GM15510 (cell line): ENCODE data around the gene ARMC3.

ENCODE experiments used
- POLR2A ChIP-seq: IDR thresholded peaks from 3 replicates; pipeline ENCODE4 v1.6.1; 2011; ENCODE audit warnings: borderline replicate concordance; ENCODE audit not compliant: insufficient read length; ENCODE audit errors: extremely low read depth

ARMC3 gene

DNA sequence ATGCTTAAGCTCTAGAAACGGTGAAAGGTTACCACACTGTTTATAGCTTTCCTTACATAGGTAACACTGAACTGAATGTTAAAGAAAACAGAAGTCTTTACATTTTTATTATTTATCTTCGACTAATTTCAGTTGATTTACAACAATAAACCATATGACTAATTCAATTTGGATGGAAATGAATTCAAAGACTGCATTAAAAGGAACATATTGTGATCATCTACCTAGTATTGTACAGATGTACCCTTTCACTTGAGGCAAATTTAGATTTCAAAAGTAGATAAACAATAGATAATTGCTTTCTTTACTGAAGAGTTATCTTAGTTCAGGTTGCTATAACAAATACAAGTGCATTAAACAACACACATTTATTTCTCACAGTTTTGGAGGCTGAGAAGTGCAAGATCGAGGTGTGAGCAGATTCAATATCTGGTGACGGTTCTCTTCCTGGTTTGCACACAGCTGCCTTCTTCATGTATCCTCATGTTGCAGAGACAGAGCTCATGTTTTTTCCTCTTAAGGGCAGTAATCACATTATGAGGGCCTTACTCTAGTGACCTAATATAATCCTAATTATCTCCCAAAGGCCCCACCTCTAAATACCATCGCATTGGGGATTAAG, 15.0 kb upstream of the ARMC3 start:
- TF ChIP-seq POLR2A = no peak

DNA sequence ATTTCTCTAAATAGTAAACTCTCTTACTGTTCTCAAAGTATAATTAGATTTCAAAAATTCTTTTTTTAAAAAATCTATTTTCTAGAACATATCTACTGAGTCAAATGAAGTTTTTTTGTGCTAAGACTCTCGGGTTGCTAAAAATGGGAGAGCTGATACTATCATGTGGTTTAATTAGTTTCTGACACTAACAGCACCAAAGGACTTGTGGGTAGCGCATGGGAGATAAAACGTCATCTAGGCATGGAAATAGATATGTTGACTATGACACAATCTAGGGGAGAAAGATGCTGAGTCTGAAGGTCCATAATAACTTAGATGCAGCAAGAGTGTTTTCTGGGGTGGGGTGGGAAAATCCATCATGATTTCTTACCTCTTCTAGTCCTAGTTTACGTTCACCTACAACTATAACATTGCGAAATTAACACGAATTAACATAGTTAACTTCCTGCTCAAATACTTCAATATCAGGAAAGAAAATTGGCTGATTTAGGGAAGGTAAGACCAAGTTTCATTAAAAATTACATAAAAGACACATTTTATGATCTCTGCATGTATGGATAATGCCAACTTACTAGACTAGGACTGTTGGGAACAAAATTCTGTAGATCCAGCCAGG, 14.3 kb upstream of the ARMC3 start:
- no peak for TF ChIP-seq POLR2A

DNA sequence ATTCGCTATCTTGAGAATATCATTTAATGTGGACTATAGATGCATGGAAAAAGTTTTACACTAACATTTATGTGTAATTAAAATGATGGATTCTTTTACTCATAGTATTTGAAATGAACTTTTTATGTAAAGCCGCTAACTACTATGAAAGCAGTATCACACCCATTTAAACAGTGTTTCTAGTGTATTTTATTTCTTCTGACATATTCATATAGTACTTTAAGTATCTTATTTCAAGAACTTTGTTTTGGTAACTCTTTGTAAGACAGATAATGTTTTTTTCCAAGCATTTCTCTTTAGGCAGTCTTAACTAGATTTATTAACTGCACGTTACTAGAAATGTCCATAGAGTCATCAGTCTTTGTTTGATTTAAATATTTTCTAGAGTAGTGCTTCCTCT, 12.5 kb upstream of the ARMC3 start:
- no peak for TF ChIP-seq POLR2A

DNA sequence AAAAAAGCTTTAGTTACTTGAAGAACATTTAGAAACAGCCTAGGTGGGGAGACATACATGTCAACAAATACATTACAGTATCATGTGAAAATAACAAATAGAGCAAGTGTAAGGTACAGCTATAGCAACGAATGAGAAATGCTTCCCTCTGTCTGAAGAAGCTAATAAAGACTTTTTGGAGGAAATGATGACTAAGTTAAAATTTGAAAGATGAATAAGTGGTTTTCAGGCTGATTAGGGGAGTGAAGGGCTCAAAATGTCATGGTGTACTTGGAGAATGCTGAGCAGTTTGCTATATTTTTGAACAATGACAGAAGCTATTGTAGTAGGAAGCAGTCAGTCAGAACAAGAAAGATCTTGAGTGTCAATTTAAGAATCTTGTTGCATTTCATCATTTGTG, 2.8 kb upstream of the ARMC3 start:
- TF ChIP-seq POLR2A = no peak

DNA sequence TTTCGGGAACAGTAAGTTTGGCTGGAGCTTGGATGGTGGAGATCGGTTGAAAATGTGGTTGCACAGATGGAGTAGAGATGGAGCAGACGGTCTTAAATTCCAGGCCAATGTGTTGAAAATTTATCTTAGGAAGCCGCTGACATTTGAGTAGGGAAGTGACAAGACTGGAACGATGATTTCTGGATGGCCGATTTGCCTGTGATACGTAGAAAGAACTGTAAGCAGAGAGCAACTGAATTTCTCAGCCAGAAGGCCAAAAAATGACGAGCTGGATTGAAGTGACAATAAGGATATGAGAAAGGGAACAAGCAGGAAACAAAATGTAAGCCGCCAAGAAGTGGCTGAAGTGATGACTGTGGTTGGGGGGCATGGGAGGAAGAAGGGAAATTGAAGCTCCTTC, 687 bp upstream of the ARMC3 start:
- TF ChIP-seq POLR2A = no peak

DNA sequence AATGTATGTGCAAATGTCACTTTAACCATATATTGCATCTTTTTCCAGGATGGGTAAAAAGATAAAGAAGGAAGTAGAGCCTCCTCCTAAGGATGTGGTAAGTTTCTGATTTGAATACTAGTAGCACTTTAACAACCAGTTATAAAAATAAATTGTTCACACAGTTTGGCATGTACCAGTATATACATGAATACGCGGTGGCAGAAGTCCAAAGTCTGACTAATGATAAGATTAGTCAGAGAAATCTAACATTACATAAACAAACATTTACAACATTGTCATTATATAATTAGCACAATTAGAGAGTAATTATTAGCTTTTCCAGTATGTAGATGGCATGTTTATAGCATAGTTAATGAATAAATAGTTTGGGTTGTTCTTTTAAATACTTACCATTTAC, 4.1 kb downstream of the ARMC3 start:
- no peak for TF ChIP-seq POLR2A

DNA sequence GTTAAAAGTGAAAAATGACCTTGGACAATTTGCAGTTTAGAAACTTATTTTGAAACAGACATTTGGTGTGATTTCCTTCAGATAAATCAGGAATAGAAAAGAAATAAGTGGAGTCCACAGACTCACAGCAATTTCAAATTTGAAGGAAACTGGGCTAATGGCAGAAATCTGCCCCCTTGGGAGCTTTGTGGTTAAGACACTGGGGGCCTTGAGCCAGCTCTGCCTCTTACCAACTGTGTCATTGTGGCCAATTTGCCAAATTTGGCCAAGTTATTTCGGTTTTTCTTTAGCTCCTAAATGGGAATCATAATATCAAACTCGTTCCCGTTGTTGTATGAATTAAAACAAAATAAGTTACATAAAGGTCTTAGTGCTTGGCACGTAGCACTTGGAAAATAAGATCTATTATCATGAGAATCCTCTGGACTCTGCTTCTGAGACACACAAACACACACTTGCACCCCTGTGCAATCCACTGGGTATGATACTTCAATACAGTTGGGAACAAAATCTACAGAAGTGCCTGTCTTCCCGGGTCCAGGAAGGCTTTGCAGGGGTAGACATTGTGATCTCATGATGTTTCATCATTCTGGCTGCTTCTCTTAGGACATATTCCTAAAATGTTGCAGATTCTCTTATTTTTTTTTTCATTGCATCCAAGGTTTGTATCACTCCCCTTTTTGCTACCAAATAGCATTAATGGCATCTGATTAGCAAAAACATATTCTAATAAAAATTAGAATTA, 4.9 kb downstream of the ARMC3 start:
- TF ChIP-seq POLR2A = no peak

DNA sequence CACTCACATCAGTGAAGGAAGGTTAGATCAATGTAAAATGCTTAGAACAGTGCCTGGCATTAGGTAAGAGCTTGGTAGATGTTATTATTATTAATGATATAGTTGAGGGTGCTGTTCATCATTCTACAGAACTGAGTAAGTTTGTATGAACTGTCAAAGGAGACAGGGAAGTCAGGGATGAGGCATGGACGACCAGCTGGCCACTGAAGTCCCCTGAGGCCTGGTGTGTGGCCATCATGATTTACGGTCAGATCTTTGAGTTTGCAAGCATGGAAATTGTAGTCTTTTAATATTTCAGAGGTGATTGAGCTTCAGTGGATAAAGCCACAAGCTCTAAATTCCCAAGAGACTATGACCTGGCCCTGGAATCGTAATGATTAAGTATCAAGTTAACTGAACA, 6.9 kb downstream of the ARMC3 start:
- TF ChIP-seq POLR2A = no peak

DNA sequence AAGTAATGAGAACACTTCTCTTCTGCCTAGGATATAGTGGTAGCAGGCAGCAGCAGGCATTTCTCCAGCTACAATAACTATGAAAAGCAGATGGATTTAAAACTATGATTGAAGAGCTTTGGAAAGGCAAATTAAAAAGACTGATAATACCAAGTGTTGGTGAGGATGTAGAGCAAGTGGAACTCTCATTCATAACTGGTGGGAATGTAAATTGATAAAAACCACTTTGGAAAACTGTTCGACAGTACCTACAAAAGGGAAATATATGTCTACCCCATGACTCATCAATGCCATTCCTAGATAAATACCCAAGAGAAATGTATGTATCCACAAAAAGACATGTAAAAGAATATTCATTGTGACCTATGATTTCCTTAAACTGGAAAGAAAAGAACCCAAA, 14.6 kb downstream of the ARMC3 start:
- no peak for TF ChIP-seq POLR2A

DNA sequence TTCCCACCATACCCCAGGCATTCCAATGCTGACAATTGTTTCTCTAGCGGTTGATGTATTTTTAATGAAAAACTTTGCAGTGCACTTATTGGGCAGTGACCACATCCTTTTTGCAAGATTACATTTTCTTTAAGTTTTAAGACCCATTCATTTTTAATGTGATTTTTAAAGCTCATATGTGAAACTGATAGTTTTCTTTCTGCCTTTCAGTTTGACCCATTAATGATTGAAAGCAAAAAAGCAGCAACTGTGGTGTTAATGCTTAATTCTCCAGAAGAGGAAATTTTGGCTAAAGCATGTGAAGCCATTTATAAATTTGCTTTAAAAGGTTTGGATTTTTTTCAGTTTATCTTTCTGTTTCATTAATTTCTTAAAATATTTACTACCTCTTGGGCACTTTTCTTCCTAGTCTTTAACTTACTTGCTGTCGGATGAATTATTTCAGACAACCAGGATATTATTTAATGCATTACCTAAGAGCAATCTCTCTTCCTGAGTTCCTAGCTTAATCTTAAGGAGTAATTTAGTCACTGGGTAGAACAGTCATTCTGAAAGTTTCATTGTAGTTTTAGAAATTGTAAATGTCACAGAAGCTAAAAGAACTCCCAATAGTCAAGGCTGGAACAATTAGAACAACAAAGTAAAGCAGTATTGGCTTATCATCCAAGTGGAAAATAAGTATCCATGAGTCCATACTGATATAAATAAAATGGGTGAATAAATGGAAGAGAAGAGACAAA, 18.3 kb downstream of the ARMC3 start:
- TF ChIP-seq POLR2A = no peak

DNA sequence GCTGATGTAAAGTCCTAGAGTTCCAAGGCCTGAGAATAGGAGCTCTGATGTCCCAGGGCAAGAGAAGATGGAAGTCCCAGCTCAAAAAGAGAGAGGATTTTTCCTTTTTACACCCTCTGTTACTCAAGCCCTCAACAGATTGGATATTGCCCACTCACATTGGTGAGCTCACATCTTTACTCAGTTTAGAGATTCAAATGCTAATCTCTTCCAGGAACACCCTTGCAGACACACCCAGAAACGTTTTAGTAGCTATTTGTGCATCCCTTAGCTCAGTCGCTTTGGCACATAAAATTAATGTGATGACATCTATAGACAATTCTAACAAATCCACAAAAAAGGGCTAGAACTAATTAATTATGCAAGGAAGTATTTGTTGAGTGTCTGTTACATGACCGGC, 27.1 kb downstream of the ARMC3 start:
- TF ChIP-seq POLR2A = no peak

DNA sequence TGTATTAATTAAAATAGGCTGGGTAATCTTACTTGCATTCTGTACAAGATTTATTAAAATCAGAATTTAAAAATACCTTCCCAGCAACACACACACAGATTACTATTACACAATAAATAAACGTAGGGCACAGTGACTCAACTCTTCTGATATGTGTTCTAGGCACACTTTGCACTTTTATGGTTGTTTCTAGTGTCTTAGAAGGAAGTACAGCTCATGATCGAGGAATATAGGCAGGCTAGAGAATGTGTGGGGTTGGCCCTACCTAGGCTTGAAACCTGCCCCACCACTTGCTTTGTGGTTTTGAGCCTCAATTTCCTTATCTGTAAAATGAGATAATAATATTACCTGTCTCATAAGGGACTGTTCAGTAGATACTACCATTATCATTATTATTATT, 30.5 kb downstream of the ARMC3 start:
- no peak for TF ChIP-seq POLR2A

DNA sequence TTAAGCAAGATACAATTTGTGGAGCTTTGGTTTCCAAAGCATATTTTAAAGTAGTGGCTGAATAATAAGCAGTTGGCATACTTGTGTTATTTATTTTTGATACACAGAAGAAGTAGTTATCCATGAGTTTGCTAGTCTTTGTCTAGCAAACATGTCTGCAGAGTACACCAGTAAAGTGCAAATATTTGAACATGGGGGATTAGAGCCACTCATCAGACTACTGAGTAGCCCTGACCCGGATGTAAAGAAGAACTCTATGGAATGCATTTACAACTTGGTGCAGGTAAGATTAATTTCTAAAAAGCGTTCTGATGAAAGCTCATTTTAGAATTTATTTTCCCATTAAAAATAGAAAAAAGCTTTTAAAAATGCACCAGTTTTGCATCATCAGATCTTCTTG, 31.4 kb downstream of the ARMC3 start:
- no peak for TF ChIP-seq POLR2A

DNA sequence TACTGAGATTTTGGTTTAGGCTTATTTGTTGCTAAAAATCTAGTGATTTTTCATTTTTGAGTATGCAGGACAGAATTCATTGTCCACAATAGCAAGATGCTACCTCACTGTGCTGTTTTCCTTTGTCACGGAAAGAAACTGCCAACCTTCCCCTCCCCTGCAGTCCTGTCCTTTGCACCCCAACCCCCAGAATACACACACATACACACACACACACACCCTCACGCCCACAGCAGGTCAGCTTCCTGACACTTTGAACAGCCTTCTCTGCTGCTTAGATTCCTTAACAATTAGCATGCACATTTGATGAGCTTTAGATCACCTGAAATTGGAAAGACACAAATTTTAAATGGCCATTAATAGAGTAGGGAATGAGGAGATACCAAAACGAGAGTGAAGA, 32.1 kb downstream of the ARMC3 start:
- TF ChIP-seq POLR2A = no peak

DNA sequence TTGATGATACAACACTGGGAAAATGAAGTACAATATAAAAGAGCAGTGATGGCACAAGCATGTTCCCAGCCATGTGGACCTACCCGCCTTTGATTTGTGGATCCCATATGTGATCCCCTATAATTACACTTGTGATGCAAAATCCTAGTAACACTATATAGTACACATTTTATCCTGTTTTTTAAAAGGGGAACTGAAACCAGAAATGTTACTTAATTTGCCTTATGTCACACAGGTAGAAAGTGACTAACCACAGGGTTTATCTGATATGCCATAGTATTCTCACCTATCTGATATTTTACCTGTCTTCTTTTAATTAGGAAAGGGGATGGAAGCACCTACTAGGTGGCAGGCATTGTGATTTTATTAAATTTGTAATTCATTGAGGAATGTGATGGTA, 35.0 kb downstream of the ARMC3 start:
- no peak for TF ChIP-seq POLR2A
